Stimulated activated CD8-positive, alpha-beta memory T cell treated with anti-CD3 and anti-CD28 coated beads, Interleukin-12 subunit alpha, Interleukin-12 subunit beta, amount 100 ng/mL, for 1 hour (primary cell): ENCODE measurements around the gene SURF1.
"Not testable (repeated sequence)": the region's sequence is repeated elsewhere in the genome, so short reads cannot be mapped to it uniquely, and the experiment has no call there.

Experiments
- DNase-seq: peaks from one replicate; pipeline ENCODE4 v3.0.0-alpha.2; 2020; ENCODE audit warnings: low read depth

SURF1 gene

GRCh38 chr9:133384736-133385321 is 28.5 kb upstream of the SURF1 start:
- DNase-seq, result no peak

GRCh38 chr9:133383438-133383837 is 27.2 kb upstream of the SURF1 start:
- no peak for DNase-seq

GRCh38 chr9:133382507-133383141 is 26.3 kb upstream of the SURF1 start:
- no peak for DNase-seq

GRCh38 chr9:133380734-133381133 is 24.4 kb upstream of the SURF1 start:
- DNase-seq, result no peak

- DNase-seq, result no peak
These were observed 23.1 kb upstream of the SURF1 start for GRCh38 chr9:133379153-133380086.

- no peak for DNase-seq
These were observed 22.2 kb upstream of the SURF1 start for GRCh38 chr9:133378408-133378962.

GRCh38 chr9:133377721-133378216 is 21.5 kb upstream of the SURF1 start:
- no peak for DNase-seq

GRCh38 chr9:133377280-133377679 is 21.0 kb upstream of the SURF1 start:
- not testable (repeated sequence) for DNase-seq

GRCh38 chr9:133375724-133376654 is 19.7 kb upstream of the SURF1 start, which contains the start of the genes STKLD1 and SURF4:
Gene STKLD1 (plus strand): TSS chr9:133376366. CDS start chr9:133376474, 108 bp downstream.
Gene SURF4 (minus strand): TSS chr9:133376060. CDS start chr9:133375969, 91 bp downstream.
- peak; percentile 86 for DNase-seq

- no peak for DNase-seq
These were observed 18.9 kb upstream of the SURF1 start for GRCh38 chr9:133375116-133375723.

GRCh38 chr9:133374612-133375115 is 18.4 kb upstream of the SURF1 start:
- no peak for DNase-seq

GRCh38 chr9:133372144-133372543 is 15.9 kb upstream of the SURF1 start:
- no peak for DNase-seq

GRCh38 chr9:133371261-133371711 is 15.0 kb upstream of the SURF1 start:
- DNase-seq, result peak; percentile 49

GRCh38 chr9:133370685-133371084 is 14.4 kb upstream of the SURF1 start:
- DNase-seq, result no peak

GRCh38 chr9:133369933-133370332 is 13.6 kb upstream of the SURF1 start:
- no peak for DNase-seq

- DNase-seq, result no peak
These were observed 13.1 kb upstream of the SURF1 start for GRCh38 chr9:133369422-133369821.

GRCh38 chr9:133368249-133368881 is 12.1 kb upstream of the SURF1 start:
- no peak for DNase-seq

- DNase-seq, result no peak
These were observed 11.5 kb upstream of the SURF1 start for GRCh38 chr9:133367778-133368177.

- no peak for DNase-seq
These were observed 10.9 kb upstream of the SURF1 start for GRCh38 chr9:133367221-133367620.

GRCh38 chr9:133366435-133366834 is 10.1 kb upstream of the SURF1 start:
- no peak for DNase-seq
